IPS DF 6.9 (cell line): ENCODE measurements around the gene ARFGAP2.

Source experiments
- DNase-seq: peaks from one replicate; pipeline ENCODE4 v3.0.0-alpha.2; 2013; ENCODE audit warnings: low read depth, low spot score
- H3K27ac ChIP-seq: one replicate; pipeline ENCODE4 v1.5.1; 2013; ENCODE audit warnings: low read length, control low read depth
- H3K27me3 ChIP-seq: 2 replicates; pipeline ENCODE4 v1.6.1; 2013; ENCODE audit warnings: mild to moderate bottlenecking, low read length; ENCODE audit not compliant: control insufficient read depth, insufficient read depth
- H3K36me3 ChIP-seq: 2 replicates; pipeline ENCODE4 v1.6.1; 2013; ENCODE audit warnings: low read length; ENCODE audit not compliant: control insufficient read depth, insufficient read depth
- H3K4me1 ChIP-seq: 2 replicates; pipeline ENCODE4 v1.6.1; 2013; ENCODE audit warnings: low read length; ENCODE audit not compliant: control insufficient read depth, insufficient read depth
- H3K4me3 ChIP-seq: 2 replicates; pipeline ENCODE4 v1.5.1; 2013; ENCODE audit warnings: mild to moderate bottlenecking, low read length
- H3K9me3 ChIP-seq: 2 replicates; pipeline ENCODE4 v1.6.1; 2013; ENCODE audit warnings: low read length, inconsistent platforms; ENCODE audit not compliant: control insufficient read depth, insufficient read depth
- WGBS: extraction: QIAGEN DNeasy Blood & Tissue Kit; methylation state at CpG from one replicate; pipeline ENCODE4 v1.1.7; 2013; ENCODE audit warnings: mixed read lengths, missing lambda C conversion rate; ENCODE audit not compliant: insufficient read length, insufficient coverage; 5-methylcytosine and 5-hydroxymethylcytosine counted together

Gene ARFGAP2

DNA sequence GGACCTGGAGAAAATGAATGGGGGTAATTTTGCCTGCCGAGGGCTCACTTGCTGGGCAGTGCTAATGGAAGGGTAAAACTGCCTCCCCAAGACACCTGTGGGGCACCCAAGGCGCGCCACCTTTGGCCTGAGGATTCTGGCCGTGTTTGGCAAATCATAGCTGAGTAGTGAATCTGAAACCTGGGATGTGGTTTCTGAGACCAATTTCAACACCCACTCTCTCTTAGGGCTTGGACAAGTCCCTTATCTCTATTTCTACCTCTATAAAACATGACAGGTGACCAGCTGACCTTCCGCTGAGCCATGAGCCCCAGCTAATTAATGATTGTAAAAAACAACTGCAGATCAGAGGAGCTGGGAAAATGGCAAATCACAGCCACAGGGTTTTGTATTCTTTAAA is 11.0 kb upstream of the ARFGAP2 start:
- Histone ChIP-seq H3K27ac (no peak overlapping the region), H3K4me1 (0 out of 2 replicates have a peak, but pooled peaks cover 2% of the 10 kb centered on the region), H3K36me3 (no peaks in the 10 kb centered on the region), H3K27me3 (no peaks in the 10 kb centered on the region), H3K4me3 (peak overlapping the region; percentile 49; the same call in 1 of the 2 replicates), H3K9me3 (no peaks in the 10 kb centered on the region)
- no peak for DNase-seq
- WGBS: no CpG with 5 or more reads among the region's 5 CpGs

DNA sequence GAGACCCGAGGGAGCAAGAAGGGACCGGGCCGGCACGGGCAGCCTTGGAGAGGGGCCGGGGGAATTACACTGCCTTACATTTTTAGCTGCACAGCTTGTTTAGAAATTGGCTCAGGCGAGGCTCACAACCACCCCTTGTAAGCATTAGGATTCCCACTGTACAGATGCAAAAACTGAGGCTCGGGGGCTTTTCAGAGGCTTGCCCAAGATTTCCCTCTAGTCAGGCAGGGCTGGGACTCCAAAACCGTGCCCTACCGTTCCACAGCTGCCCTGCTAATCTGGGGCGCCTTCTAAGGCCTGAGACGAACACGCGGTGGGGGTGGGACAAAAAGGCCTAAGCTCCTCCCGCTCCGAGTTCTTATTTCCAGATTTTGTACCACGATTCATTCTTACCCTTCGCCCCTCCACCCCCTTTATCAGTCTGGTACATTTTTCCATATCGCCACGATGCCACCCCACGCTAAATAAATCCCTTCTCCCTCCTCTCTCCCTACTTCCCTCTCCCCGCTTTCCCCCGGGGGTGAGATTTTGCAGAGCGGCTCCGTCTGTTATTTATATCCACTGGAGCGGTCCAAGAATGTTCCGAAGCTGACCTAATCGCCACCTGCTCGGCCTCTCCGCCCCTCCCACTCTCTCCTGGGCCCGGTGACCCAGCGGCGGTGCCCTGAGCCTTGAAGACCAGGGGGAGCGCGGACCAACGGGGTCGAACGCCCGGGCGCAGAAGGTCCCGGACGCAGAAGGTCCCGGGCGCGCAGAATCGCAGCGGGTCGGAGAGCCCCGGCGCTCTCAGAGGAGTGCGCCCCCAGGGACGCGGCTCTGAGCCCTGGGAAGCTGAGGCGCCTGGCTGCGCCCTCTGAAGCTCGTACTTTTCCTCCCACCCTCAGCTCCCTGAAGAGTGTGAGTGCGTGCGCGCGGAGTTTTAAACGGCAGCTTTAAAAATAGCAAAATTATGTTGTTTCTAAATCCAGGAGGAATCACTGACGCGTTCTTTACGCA is 10.3 kb upstream of the ARFGAP2 start:
- peak overlapping the region; percentile 49; the same call in 1 of the 2 replicates for H3K4me3 ChIP-seq
- DNase-seq: peak; percentile 48
- no peaks in the 10 kb centered on the region for H3K9me3 ChIP-seq
- 0 out of 2 replicates have a peak, but pooled peaks cover 3% of the 10 kb centered on the region for H3K36me3 ChIP-seq
- whole genome bisulfite sequencing: no CpG with 5 or more reads among the region's 63 CpGs
- H3K4me1 ChIP-seq: 0 out of 2 replicates have a peak, but pooled peaks cover 2% of the 10 kb centered on the region
- H3K27me3 ChIP-seq: no peaks in the 10 kb centered on the region
- no peak overlapping the region for H3K27ac ChIP-seq

GRCh38 chr11:47186076-47186699 is 9.5 kb upstream of the ARFGAP2 start, which contains the start of gene PACSIN3:
Gene PACSIN3, minus strand, starts transcription at chr11:47186434. Its CDS starts 3,707 bp downstream, at chr11:47182727.
- H3K9me3 ChIP-seq: no peaks in the 10 kb centered on the region
- no peak for DNase-seq
- H3K27ac ChIP-seq: no peak within 1 kb of the TSS
- WGBS: no CpG with 5 or more reads among the region's 80 CpGs
- H3K36me3 ChIP-seq: 0 out of 2 replicates have a peak, but pooled peaks cover 3% of the 10 kb centered on the region
- H3K4me1 ChIP-seq: 0 out of 2 replicates have a peak, but pooled peaks cover 2% of the 10 kb centered on the region
- H3K27me3 ChIP-seq: no peaks in the 10 kb centered on the region
- peak within 1 kb of the TSS; percentile 49 for H3K4me3 ChIP-seq

GRCh38 chr11:47185305-47186075 is 8.8 kb upstream of the ARFGAP2 start:
- peak overlapping the region; percentile 49 for H3K4me3 ChIP-seq
- H3K4me1 ChIP-seq: 0 out of 2 replicates have a peak, but pooled peaks cover 2% of the 10 kb centered on the region
- 0 out of 2 replicates have a peak, but pooled peaks cover 3% of the 10 kb centered on the region for H3K36me3 ChIP-seq
- DNase-seq: no peak
- no CpG with 5 or more reads among the region's 50 CpGs for WGBS
- H3K27me3 ChIP-seq: no peaks in the 10 kb centered on the region
- H3K9me3 ChIP-seq: no peaks in the 10 kb centered on the region
- H3K27ac ChIP-seq: no peak overlapping the region

- WGBS: no CpG with 5 or more reads among the region's 13 CpGs
Observed at GRCh38 chr11:47184711-47185304, 8.1 kb upstream of the ARFGAP2 start.

DNA sequence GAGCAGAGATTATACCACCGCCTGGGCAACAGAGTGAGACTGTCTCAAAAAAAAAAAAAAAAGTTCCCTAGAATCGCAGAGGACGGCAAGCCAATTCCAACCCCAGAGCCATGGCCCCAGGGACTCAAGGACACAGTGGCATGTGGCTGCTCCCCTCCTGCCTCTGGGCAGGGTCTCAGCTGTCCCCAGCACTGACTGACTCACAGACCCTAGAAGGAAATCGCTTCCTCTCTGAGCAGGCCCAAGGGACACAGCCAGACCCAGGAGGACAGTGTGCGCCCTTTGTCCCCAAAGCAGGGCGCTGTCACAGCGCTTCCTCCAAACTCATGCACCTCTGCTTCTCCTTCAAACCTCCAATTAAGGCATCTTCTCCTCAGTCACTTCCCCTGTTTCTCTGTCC is 7.3 kb upstream of the ARFGAP2 start:
- no peak for DNase-seq
- Histone ChIP-seq H3K4me3 (no peak overlapping the region), H3K27me3 (no peaks in the 10 kb centered on the region), H3K27ac (no peak overlapping the region), H3K36me3 (peaks cover 12% of the 10 kb centered on the region; the same call in 1 of the 2 replicates), H3K9me3 (no peaks in the 10 kb centered on the region), H3K4me1 (0 out of 2 replicates have a peak, but pooled peaks cover 2% of the 10 kb centered on the region)
- no CpG with 5 or more reads among the region's 7 CpGs for WGBS

More at GRCh38 chr11:47184711-47185304, 8.1 kb upstream of the ARFGAP2 start:
- Histone ChIP-seq H3K4me1 (0 out of 2 replicates have a peak, but pooled peaks cover 2% of the 10 kb centered on the region), H3K27ac (no peak overlapping the region), H3K9me3 (no peaks in the 10 kb centered on the region), H3K36me3 (0 out of 2 replicates have a peak, but pooled peaks cover 5% of the 10 kb centered on the region), H3K27me3 (no peaks in the 10 kb centered on the region), H3K4me3 (peak overlapping the region; percentile 49; the same call in 1 of the 2 replicates)
- no peak for DNase-seq

DNA sequence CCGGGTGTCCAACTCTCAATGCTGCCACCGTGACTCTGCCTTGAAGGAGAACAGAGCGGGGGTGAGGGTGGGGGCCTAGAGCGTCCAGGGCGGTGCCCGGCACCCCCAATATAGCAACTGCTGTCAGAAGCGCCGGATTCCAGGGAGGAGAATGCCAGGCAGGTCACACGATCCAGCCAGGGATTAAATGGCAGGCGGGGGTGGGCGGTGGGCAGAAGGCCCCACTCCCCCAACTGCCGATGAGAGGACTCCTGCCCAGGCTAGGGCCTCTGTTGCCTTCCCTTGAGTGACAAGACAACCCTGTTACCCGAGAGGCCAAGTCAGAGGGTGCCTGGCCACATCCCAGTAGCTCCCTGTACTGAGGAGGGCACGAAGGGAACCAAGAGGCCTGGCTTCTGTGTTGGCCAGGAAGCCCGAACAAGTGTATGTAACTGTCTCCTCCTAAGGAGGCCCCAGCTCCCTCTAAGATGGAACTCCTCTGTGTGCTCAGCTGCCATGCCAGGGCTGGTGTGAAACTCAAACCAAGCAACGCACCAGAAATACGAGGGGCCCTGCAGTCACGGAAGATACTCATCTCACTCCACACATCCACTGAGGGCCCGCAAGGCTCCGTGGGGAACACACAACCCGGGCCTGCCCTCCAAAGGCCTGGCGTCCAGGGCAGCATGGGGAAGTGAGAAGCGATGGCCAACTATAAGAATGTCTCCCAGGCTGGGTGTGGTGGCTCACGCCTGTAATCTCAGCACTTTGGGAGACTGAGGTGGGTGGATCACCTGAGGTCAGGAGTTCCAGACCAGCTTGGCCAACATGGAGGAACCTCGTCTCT is 6.6 kb upstream of the ARFGAP2 start:
- no peaks in the 10 kb centered on the region for H3K9me3 ChIP-seq
- H3K4me3 ChIP-seq: no peak overlapping the region
- no peak overlapping the region for H3K27ac ChIP-seq
- H3K27me3 ChIP-seq: no peaks in the 10 kb centered on the region
- H3K4me1 ChIP-seq: 0 out of 2 replicates have a peak, but pooled peaks cover 2% of the 10 kb centered on the region
- no CpG with 5 or more reads among the region's 25 CpGs for WGBS
- DNase-seq: no peak
- peaks cover 12% of the 10 kb centered on the region; the same call in 1 of the 2 replicates for H3K36me3 ChIP-seq

- Histone ChIP-seq H3K36me3 (peaks cover 12% of the 10 kb centered on the region; the same call in 1 of the 2 replicates), H3K4me1 (0 out of 2 replicates have a peak, but pooled peaks cover 2% of the 10 kb centered on the region), H3K27ac (no peak overlapping the region), H3K4me3 (no peak overlapping the region), H3K27me3 (no peaks in the 10 kb centered on the region), H3K9me3 (no peaks in the 10 kb centered on the region)
- WGBS: no CpG with 5 or more reads among the region's 17 CpGs
- DNase-seq: no peak
Observed at GRCh38 chr11:47182380-47182779, 5.7 kb upstream of the ARFGAP2 start.

DNA sequence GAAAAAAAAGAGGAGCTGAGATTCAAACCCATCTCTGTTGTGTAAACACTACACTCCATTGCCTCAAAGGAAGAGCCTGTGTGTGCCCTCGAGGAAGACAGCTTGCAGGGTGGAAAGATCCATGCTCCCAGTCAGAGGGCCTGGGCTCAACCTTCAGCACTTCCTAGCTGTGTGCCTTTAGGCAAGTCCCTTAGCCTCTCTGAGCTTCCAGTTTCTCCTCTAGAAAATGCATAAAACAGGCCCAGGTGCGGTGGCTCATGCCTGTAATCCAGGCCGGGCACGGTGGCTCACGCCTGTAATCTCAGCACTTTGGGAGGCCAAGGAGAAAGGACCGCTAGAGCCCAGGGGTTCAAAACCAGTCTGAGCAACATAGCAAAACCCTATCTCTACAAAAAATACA is 4.6 kb upstream of the ARFGAP2 start:
- H3K9me3 ChIP-seq: no peaks in the 10 kb centered on the region
- DNase-seq: no peak
- H3K4me3 ChIP-seq: no peak overlapping the region
- H3K4me1 ChIP-seq: 0 out of 2 replicates have a peak, but pooled peaks cover 2% of the 10 kb centered on the region
- peaks cover 12% of the 10 kb centered on the region; the same call in 1 of the 2 replicates for H3K36me3 ChIP-seq
- no CpG with 5 or more reads among the region's 6 CpGs for WGBS
- no peak overlapping the region for H3K27ac ChIP-seq
- no peaks in the 10 kb centered on the region for H3K27me3 ChIP-seq
